ENCODE measurements around the gene SLC8A2.
"Not testable (repeated sequence)": the region's sequence is repeated elsewhere in the genome, so short reads cannot be mapped to it uniquely, and the experiment has no call there.

DNA sequence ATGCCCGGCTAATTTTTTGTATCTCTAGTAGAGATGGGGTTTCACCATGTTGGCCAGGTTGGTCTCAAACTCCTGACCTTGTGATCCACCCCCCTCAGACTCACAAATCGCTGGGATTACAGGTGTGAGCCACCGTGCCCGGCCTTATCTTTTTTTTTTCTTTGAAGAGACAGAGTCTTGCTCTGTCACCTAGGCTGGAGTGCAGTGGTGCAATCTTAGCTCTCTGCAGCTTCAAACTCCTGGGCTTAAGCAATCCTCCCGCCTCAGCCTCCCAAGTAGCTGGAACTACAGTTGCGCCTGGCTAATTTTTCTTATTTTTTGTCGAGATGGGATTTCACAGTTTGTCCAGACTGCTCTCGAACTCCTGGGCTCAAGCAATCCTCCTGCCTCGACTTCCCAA lies 60.0 kb downstream of the SLC8A2 start:
- TF ChIP-seq POLR2AphosphoS5 (IDR thresholded peaks at IDR 0.05; ENCODE audit: low read depth, low read length); CTCF (IDR thresholded peaks at IDR 0.05; ENCODE audit: control extremely low read depth in 1 of 3, insufficient read depth in 1 of 3, low read depth in 1 of 3, low read length in 3 of 3); RBBP5 (IDR thresholded peaks at IDR 0.05; ENCODE audit: borderline replicate concordance, low read depth, low read length); SIN3A (conservative IDR thresholded peaks at IDR 0.05 in 1 of 2, IDR thresholded peaks at IDR 0.05 in 1 of 2; ENCODE audit: low read depth in 1 of 2, low read length in 2 of 2); RAD21 (IDR thresholded peaks at IDR 0.05 in 1 of 2, conservative IDR thresholded peaks at IDR 0.05 in 1 of 2; ENCODE audit: low read depth in 2 of 2, low read length in 2 of 2); EP300 (IDR thresholded peaks at IDR 0.05; ENCODE audit: borderline replicate concordance in 1 of 2, low read depth in 2 of 2, low read length in 2 of 2); EZH2 (IDR thresholded peaks at IDR 0.05; ENCODE audit: low read depth, low read length, severe bottlenecking); POLR2A (IDR thresholded peaks at IDR 0.05; ENCODE audit: control extremely low read depth in 1 of 2, low read depth in 2 of 2, low read length in 2 of 2): not testable (repeated sequence)
- TF ChIP-seq, protein P1, sequence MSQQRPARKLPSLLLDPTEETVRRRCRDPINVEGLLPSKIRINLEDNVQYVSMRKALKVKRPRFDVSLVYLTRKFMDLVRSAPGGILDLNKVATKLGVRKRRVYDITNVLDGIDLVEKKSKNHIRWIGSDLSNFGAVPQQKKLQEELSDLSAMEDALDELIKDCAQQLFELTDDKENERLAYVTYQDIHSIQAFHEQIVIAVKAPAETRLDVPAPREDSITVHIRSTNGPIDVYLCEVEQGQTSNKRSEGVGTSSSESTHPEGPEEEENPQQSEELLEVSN (IDR thresholded peaks at IDR 0.05) = not testable (repeated sequence)
